DMS 273 (cell line): ENCODE results near the gene PELI3.
"Not testable (repeated sequence)": the region's sequence is repeated elsewhere in the genome, so short reads cannot be mapped to it uniquely, and the experiment has no call there.

Experiments used
- DNase-seq: peaks from one replicate; lab custom pipeline; 2025; ENCODE audit not compliant: unreplicated experiment; lab: John Stamatoyannopoulos, UW

PELI3 gene

DNA sequence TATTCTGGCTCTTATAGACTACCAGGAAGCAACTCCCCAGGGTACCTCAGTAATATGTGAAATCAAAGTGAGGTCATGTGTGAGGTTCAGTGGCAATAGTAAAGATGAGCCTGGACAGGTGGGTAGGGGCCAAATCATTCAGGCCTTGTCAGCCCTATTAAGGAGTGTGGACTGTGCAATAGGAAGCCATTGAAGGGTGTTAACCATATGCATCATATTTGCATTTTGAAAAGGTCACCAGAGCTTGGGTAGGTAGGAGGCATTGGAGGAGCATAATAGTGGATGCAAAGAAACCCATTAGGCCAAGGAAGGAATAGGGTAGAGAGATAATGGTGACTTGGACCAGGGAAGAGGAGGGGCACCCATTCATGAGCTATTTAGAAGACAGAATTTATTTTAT is 19.7 kb upstream of the PELI3 start:
- DNase-seq, result no peak

DNA sequence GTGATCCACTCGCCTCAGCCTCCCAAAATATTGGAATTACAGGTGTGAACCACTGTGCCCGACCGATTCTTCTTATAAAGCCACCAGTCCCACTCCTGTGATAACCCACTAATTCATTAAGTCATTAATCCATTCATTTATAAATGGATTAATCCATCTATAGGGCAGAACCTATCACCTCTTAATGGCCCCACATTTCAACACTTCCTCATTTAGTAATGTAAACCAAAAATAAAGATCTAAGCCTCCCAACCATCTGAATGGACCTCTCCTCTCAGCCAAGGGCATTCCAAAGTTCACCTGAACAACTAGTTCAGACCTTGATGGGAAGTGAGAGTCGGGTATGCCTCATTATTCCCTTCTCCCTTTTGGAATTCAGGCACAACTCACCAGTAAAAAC is 18.2 kb upstream of the PELI3 start:
- DNase-seq, result no peak

- DNase-seq, result no peak
Observed at GRCh38 chr11:66450560-66450959, 16.1 kb upstream of the PELI3 start.

DNA sequence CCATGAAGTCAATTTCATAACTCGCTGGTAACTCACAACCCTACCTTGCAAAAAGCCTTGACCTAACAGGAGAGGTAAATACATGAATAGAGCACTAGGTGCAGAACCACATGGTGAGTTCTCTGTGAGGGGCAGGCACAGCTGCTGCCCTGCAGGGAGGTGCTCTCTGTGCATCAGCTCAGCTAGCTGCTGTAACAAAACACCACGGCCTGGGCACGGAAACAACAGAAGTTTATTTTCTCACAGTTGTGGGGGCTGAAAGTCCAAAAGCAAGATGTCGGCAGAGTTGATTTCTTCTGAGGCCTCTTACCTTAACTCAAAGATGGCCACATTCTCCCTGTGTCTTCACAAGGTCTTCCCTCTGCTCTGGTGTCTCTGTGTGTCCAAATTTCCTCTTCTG is 15.0 kb upstream of the PELI3 start:
- DNase-seq, result no peak

GRCh38 chr11:66454247-66454646 is 12.5 kb upstream of the PELI3 start:
- no peak for DNase-seq

DNA sequence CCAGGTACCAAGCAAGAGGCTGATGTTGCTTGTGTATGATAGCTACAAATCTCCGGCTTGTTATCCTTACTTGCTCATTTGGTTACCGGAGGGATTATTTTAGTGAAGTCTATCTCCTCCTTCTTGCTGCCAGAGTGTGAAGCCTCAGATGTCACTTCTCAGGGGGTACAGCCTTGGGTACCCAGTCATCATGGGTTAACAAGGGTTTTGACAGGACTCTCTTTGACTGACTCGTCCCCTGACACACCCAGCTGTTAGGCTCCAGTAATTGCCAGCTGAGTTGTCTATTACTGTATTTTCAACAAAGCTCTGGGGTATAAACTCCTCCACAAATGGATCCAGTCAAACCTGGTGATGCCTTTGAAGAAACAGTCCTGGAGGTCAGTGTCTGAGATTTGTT is 11.9 kb upstream of the PELI3 start:
- DNase-seq, result no peak

- DNase-seq, result no peak
Observed at GRCh38 chr11:66457826-66458225, 8.9 kb upstream of the PELI3 start.

GRCh38 chr11:66459138-66459778 is 7.4 kb upstream of the PELI3 start:
- DNase-seq, result no peak

GRCh38 chr11:66462010-66462409 is 4.7 kb upstream of the PELI3 start:
- no peak for DNase-seq

DNA sequence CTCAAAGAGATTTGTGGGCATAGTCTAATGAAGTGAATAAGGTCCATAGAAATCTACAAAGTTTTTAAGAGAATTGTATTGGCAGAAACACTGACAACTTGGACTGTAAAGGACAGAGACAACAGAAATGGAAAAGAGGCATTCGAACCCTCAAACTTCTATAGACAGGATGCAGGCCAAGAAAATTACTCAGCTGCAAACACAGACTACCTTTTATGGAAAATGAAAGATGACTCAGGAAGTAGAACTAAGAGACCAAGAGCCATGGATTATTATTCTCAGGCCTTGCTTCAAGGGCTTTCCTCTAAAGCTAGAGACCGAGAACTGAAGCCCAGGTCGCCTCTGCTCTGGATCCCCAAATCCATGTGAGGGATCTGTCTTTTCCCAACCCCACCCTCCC is 3.8 kb upstream of the PELI3 start:
- DNase-seq, result no peak

DNA sequence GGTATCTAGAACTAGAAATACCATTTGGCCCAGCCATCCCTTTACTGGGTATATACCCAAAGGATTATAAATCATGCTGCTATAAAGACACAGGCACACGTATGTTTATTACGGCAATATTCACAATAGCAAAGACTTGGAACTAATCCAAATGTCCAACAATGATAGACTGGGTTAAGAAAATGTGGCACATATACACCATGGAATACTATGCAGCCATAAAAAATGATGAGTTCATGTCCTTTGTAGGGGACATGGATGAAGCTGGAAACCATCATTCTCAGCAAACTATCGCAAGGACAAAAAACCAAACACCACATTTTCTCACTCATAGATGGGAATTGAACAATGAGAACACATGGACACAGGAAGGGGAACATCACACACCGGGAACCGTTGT is 2.6 kb upstream of the PELI3 start:
- not testable (repeated sequence) for DNase-seq

- no peak for DNase-seq
Observed at GRCh38 chr11:66464916-66465315, 1.8 kb upstream of the PELI3 start.

DNA sequence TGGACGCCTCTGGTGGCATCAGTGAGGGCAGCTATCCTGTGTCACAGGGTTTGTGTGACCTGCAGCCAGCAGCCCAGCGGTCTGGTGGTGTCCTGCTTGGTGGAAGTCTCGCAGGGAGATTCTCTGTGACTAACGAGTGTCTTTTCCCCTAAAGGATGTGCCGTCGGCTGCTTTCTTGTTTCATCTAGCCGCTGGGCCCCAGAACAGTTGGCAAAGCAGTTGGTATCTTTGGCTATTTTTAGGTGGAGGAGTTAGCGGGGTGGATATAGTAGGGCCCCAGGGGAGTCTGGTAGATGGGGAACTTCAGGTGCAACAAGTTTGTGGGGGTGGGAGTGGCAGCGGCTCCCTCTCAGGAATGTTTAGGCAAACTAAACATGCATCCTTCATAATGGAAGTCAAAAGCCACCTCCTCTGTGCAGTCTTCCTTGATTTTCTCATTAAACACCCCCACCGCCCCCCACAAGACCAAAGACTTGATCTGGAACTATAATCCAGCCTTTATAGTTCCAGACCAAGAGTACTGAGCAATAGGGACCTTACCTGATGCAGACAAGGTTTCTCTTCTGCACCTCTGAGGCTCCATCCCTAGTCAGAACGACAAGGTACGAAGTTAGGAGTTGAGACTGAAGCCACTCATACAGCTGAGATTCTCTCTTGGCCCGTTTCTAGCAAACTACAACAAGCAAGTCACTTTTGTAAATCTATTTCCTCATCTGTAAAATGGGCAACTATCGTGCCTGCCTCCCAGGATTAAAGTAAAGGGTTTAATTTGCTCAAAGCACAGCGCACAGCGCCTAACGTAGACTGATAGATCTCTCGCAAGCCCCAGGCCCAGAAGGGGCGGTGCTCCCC is 1.1 kb upstream of the PELI3 start:
- DNase-seq, result no peak

- peak; percentile 65 for DNase-seq
Observed at GRCh38 chr11:66467034-66467659, 442 bp downstream of the PELI3 start.

DNA sequence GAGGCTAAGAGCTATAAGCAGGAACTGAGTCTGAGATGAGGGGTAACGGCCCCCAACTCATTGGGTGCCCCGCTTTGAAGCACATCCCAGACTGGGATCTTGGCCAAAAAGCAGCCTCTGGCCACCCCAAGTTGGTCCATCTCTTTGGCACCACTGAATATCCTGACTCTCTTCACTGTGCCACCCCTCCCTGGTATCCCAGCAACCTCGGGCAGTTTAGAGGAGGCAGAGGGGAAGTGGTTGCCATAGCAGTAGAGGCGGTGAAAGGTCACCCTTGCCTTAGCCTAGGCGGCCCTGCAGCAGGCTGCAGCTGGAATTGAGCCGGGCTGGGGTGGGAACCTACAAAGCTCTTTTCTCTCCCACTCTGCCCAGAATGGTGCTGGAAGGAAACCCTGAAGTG is 1.1 kb downstream of the PELI3 start:
- peak; percentile 45 for DNase-seq

GRCh38 chr11:66468691-66469090 is 2.0 kb downstream of the PELI3 start:
- no peak for DNase-seq

- DNase-seq, result no peak
Observed at GRCh38 chr11:66469441-66469840, 2.7 kb downstream of the PELI3 start.

- DNase-seq, result no peak
Observed at GRCh38 chr11:66470015-66470414, 3.3 kb downstream of the PELI3 start.

DNA sequence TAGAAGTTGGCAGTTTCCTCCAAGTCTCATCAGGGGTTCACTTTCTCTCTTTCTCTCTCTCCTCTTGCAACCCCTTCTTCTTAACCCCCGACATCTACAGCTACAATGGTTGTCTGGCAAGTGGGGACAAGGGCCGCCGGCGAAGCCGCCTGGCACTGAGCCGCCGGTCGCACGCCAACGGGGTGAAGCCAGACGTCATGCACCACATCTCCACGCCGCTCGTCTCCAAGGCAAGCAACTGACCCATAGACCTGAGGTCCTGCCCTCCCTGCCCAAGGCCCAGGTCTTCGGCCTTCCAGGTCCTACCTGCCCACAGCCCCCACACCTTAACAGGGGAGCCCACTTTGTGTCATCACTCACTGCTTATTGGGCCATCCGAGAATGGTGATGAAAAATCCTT is 4.4 kb downstream of the PELI3 start:
- no peak for DNase-seq

GRCh38 chr11:66472054-66472453 is 5.3 kb downstream of the PELI3 start:
- no peak for DNase-seq

- DNase-seq, result no peak
Observed at GRCh38 chr11:66473167-66473566, 6.5 kb downstream of the PELI3 start.
